DMS 273 treated with DMSO at 0.1 percent for 48 hours (cell line): ENCODE measurements around the gene RETREG3.
"Not testable (repeated sequence)": the region's sequence is repeated elsewhere in the genome, so short reads cannot be mapped to it uniquely, and the experiment has no call there.

Source experiments
- DNase-seq: peaks from one replicate; lab custom pipeline; 2025; lab: John Stamatoyannopoulos, UW

The RETREG3 gene

DNA sequence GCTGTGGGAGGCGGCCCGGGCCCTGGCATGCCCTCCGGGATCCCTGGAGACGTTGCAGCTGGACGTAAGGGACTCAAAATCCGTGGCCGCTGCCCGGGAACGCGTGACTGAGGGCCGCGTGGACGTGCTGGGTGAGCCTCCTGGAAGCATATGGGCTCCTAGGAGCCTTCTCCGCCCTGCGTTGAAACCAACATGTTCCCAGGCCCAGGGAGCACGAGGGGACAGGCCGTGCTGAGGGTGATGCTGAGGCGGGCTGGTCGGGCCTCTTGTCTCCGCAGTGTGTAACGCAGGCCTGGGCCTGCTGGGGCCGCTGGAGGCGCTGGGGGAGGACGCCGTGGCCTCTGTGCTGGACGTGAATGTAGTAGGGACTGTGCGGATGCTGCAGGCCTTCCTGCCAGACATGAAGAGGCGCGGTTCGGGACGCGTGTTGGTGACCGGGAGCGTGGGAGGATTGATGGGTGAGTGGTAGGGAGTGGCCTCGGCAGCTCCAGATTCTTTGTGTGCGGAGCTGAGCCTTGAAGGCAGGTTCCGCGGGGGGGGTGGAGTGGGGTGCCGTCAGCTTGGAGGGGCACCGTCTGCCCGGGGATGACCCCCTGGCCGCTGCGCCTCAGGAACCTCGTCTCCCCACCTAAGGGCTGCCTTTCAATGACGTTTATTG is 55.9 kb downstream of the RETREG3 start:
- DNase-seq = no peak

DNA sequence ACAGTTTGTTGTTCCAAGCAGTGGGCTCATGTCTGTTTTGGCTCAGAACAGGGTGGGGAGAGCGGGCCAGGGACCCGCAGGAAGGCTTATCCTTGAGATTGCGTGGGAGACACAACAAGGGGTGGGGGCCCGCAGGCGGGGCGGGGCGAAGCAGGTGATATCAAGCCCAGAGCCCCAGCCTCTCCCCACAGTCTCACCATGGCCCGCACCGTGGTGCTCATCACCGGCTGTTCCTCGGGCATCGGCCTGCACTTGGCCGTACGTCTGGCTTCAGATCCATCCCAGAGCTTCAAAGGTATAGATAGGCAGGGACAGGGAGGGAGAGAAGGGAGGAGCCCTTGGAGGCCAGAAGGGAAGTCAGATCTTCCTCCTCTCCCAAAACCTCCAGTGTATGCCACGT is 56.4 kb downstream of the RETREG3 start, which contains the start of gene HSD17B1:
Gene HSD17B1 (plus strand): TSS at position 188 of the 400 bp plus-strand sequence. CDS start 11 bp downstream, at position 199.
- DNase-seq = not testable (repeated sequence)

DNA sequence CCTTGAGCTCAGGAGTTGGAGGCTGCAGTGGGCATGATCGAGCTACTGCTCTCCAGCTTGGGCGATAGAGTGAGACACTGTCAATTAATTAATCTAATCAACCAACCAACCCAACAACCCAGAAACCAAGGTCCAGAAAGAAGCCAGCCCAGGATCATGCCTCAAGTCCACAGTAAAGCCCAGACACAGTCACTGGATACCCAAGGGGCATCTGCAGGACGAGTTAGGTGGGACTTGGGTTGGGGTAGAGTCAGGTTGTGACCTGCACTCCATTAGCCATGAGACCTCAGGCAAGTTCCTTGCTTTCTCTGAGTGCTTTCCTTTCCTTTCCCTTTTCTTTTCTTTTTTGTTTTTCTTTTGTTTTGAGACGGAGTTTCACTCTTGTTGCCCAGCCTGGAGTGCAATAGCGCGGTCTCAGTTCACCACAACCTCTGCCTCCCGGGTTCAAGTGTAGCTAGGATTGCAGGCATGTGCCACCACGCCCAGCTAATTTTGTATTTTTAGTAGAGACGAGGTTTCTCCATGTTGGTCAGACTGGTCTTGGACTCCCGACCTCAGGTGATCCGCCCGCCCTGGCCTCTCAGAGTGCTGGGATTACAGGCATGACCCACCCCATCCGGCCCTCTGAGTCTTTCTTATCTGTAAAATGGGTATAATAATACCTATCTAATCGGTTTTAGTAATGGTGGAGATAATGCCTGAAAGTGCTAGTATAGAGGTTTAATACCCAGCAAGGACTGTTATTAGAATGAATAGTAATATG is 60.0 kb downstream of the RETREG3 start:
- no peak for DNase-seq

DNA sequence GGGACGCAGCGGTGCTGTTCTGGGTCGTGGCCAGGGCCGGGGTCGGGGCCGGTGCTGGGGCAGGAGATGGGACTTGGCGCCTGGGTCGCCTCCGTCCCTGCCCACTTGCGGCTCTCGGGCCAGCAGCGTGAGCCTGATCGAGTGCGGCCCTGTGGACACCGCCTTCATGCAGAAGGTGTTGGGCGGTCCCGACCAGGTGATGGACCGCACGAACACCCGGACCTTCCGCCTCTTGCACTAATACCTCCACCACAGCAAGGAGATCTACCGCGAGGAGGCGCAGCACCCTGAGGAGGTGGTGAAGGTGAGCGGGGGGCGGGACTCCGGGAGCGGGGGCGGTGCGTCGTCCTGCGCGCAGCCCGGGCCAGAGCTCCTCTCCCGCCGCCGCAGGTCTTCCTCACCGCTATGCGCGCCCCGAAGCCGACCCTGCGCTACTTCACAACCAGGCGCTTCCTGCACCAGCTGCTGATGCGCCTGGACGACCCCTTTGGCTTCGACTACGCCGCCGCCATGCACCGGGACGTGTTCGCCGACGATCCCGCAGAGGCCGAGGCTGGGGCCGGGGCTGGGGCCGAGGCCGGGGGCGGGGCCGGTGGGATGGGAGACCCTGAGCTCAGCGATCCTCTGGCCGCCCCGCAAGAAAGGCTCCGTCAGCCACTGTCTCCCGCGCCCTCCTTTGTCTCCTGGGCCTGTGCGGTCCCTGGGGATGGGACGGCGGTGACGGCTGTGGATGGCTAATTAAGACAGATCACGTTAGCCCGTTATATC is 60.9 kb downstream of the RETREG3 start:
- peak; percentile 25 for DNase-seq

DNA sequence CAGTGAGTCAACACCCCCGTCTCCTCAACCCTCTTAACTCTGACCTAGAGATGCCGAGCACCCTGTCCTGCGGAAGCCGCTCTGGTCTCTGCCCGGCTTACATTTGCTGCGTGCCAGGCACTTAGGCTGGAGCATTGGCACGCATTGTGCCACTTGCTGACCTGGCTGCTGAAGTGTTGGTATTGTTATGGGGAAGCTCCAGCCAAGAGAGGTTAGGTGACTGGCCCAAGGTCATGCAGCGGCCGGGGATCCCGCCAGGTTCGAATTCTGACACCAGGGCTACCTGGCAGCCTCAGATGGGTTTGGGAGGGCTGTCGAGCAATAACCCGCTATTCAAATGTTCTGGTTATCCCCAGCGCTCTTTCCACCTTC is 61.5 kb downstream of the RETREG3 start:
- DNase-seq = no peak

DNA sequence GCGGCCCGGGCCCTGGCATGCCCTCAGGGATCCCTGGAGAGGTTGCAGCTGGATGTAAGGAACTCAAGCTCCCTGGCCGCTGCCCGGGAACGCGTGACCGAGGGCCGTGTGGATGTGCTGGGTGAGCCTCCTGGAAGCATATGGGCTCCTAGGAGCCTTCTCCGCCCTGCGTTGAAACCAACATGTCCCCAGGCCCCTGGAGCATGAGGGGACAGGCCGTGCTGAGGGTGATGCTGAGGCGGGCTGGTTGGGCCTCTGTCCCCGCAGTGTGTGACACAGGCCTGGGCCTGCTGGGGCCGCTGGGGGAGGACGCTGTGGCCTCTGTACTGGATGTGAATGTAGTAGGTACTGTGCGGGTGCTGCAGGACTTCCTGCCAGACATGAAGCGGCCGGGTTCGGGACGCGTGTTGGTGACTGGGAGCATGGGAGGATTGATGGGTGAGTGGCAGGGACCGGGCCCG is 62.1 kb downstream of the RETREG3 start:
- DNase-seq = no peak

DNA sequence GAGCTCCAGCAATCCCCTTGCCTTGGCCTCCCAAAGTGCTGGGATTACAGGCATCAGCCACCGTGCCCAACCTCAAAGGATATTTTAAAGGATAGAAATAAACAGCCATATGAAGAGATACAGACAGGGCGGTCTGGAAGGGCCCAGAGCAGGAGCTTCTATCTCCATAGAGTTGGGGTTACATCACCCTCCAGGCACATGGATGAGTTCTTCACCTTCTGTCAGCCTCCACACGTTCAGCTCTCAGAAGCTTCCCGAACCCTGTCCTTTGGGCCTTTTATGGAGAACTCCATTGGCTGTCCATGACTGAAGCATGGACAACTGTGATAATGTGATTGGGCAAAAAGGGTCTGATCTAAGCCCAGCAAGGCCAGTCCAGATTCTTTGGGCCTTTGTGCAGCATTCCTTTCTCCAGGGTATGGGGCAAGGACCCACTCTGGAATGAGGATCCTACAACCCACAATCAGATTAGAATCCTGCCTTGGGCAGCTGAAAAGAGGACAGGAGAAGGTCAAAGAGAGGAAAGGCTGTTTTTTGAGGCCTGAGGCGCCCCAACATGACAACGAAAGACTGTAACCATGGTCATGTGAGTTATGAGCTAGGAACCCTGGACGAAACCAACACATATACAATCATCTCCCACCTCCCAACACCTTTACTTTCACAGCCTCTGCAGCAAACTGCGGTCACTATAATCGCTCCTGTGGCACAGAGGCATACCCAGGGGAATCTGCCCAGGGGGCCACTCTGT is 63.2 kb downstream of the RETREG3 start:
- DNase-seq = not testable (repeated sequence)

DNA sequence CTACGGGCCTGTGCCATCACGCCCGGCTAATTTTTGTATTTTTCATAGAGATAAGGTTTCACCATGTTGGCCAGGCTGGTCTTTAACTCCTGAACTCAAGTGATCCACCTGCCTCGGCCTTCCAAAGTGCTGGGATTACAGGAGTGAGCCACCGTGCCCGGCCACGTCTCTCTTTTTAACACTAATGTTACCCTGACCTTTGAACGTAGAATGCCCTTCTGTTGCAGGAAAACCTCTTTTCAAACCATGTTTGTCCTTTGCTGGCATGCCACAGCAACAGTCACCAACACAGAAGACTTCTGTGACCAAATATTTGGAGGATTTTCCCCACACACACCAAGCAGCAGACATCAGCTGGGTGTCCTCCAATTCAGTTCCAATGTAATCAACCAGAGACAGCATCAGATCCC is 64.3 kb downstream of the RETREG3 start:
- DNase-seq = no peak

DNA sequence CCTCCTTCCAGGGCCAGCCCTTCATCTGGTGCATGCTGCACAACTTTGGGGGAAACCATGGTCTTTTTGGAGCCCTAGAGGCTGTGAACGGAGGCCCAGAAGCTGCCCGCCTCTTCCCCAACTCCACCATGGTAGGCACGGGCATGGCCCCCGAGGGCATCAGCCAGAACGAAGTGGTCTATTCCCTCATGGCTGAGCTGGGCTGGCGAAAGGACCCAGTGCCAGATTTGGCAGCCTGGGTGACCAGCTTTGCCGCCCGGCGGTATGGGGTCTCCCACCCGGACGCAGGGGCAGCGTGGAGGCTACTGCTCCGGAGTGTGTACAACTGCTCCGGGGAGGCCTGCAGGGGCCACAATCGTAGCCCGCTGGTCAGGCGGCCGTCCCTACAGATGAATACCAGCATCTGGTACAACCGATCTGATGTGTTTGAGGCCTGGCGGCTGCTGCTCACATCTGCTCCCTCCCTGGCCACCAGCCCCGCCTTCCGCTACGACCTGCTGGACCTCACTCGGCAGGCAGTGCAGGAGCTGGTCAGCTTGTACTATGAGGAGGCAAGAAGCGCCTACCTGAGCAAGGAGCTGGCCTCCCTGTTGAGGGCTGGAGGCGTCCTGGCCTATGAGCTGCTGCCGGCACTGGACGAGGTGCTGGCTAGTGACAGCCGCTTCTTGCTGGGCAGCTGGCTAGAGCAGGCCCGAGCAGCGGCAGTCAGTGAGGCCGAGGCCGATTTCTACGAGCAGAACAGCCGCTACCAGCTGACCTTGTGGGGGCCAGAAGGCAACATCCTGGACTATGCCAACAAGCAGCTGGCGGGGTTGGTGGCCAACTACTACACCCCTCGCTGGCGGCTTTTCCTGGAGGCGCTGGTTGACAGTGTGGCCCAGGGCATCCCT is 65.7 kb downstream of the RETREG3 start:
- DNase-seq = no peak

DNA sequence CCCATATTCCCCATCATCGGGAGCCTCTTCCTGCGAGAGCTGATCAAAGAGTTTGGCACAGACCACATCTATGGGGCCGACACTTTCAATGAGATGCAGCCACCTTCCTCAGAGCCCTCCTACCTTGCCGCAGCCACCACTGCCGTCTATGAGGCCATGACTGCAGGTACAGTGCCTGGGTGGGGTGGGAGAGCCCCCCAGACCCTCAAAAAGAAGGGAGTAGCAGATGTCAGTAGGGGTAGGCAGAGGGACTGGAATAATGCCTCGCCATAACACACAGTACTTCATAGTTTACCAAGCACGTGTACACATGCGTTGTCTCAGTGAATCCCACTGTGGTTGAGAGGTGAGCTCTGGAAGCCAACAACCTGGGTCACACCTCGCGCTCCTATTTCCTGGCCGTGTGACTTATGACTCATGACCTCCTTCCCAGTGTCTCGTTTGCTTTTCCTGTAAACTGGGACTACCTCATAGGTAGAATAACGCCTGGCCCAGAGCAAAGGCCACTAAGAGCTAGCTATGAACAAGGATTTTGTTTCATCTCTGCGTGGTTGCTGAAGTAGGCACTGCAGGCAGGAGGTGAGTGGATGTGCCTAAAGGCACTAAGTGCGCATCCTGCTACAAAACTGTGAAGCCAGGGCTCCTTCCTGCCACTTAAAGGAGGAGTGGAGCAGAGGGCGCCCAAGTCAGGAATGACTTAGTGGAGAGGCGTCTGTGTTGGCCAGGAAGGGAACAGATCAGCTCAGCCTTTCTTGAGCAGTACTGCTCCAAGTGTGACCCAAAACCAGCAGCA is 67.9 kb downstream of the RETREG3 start:
- DNase-seq = no peak

DNA sequence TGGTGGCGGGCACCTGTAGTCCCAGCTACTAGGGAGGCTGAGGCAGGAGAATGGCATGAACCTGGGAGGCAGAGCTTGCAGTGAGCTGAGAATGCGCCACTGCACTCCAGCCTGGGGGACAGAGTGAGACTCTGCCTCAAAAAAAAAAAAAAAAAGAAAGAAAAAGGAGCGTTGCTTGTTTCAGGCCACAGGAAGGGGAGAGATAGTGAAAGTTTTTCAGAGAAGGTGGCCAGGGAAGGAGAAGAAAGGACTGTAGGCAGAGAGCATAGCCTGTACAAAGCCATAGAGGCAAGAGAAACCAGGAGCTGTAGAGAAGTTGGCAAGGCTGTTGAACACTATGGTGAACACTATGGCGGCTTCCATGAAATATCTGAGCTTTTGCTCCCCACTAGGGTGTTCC is 68.6 kb downstream of the RETREG3 start:
- DNase-seq = not testable (repeated sequence)

DNA sequence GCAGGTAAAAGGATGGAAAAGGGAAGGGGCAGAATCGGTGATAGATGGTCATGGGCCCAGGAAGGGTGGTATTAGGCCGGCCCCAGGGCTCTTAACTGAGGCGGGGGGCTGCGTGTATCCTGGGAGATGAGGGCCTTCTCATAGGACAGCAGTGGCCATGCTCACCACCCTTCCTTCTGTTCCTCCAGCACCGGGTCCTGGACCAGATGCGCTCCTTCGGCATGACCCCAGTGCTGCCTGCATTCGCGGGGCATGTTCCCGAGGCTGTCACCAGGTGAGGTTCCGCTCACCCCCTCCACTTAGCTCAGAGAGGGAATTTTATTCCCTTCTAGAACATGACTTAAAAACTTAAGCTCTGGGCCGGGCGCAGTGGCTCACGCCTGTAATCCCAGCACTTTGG is 70.7 kb downstream of the RETREG3 start:
- no peak for DNase-seq

DNA sequence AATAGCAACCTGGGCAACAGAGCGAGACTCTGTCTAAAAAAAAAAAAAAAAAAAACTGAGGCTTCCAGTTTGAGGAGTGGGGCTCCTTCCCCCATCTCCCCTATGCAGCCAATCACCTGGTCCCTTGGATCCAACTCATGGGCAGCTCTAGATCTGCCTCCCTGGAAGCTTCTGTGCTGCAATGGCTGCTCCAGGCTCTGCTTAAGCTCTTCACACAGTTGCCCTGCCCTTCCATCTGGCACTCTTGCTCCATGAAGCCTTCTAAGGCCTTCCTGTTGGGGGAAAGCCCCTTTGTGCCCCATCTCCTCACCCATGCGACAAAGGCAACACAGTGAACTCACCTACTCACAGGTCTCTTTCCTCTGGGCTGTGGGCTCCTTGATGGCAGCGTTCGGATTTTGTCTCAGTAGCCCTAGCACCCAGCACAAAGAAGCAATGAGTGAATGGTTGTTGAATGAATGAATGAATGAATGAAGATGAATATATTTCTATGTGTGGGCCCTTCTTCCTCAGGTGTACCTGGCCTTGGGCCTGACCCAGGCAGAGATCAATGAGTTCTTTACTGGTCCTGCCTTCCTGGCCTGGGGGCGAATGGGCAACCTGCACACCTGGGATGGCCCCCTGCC is 71.2 kb downstream of the RETREG3 start:
- no peak for DNase-seq

DNA sequence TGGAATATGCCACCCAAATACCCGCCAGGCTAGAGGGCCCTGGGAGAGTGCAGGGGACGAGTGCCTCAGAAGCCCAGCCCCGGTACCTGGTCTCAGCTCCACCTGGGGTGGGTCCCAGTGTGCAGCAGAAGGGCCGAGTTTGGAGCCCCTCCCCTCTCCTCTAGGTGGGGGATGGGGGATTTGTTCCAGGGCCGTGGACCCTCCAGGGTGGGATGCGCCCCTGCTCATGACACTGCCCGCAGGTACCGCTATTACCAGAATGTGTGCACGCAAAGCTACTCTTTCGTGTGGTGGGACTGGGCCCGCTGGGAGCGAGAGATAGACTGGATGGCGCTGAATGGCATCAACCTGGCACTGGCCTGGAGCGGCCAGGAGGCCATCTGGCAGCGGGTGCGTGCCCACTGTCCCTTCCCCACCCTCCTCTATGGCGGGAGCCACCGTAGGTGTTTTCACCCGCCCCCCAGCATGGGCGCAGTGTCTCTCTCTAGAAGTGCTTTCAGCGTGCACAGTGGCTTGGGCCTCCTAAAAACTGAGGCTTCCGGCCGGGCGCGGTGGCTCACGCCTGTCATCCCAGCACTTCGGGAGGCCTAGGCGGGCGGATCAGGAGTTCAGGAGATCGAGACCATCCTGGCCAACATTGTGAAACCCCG is 71.9 kb downstream of the RETREG3 start:
- DNase-seq = no peak

DNA sequence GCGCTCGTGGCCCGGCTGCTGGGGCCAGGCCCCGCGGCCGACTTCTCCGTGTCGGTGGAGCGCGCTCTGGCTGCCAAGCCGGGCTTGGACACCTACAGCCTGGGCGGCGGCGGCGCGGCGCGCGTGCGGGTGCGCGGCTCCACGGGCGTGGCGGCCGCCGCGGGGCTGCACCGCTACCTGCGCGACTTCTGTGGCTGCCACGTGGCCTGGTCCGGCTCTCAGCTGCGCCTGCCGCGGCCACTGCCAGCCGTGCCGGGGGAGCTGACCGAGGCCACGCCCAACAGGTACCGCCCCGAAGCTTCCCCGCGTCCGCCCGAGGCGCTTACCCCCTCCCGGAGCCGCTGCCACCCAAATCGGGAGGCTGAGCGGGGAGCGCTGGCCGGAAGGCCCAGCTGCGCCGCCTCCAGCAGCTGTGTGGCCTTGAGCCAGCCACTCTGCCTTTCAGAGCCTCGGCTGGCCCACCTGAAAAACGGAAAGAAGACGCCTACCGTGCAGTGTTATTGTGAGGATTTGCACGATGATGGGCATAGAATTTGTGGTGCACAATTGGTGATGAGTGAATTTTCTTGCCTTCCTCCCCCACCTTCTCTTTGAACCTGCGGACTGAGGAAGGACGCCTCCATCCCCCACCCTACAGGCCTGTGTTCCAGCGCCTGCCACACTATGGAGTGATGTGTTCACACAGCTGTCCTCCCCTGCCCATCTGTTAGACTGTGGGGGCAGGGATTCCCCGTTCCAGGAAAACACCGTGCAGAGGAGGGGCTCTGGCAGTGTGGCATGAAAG is 72.6 kb downstream of the RETREG3 start:
- peak; percentile 57 for DNase-seq

DNA sequence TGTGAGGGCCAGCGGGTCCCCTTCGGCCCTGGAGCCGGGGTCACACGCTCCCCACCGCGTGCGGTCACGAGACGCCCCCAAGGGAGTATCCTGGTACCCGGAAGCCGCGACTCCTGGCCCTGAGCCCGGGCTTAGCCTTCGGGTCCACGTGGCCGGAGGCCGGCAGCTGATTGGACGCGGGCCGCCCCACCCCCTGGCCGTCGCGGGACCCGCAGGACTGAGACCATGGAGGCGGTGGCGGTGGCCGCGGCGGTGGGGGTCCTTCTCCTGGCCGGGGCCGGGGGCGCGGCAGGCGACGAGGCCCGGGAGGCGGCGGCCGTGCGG is 73.2 kb downstream of the RETREG3 start, which contains the start of gene NAGLU:
Gene NAGLU (plus strand): TSS at position 194 of the 324 bp plus-strand sequence. CDS start 32 bp downstream, at position 226.
- DNase-seq = peak; percentile 24

DNA sequence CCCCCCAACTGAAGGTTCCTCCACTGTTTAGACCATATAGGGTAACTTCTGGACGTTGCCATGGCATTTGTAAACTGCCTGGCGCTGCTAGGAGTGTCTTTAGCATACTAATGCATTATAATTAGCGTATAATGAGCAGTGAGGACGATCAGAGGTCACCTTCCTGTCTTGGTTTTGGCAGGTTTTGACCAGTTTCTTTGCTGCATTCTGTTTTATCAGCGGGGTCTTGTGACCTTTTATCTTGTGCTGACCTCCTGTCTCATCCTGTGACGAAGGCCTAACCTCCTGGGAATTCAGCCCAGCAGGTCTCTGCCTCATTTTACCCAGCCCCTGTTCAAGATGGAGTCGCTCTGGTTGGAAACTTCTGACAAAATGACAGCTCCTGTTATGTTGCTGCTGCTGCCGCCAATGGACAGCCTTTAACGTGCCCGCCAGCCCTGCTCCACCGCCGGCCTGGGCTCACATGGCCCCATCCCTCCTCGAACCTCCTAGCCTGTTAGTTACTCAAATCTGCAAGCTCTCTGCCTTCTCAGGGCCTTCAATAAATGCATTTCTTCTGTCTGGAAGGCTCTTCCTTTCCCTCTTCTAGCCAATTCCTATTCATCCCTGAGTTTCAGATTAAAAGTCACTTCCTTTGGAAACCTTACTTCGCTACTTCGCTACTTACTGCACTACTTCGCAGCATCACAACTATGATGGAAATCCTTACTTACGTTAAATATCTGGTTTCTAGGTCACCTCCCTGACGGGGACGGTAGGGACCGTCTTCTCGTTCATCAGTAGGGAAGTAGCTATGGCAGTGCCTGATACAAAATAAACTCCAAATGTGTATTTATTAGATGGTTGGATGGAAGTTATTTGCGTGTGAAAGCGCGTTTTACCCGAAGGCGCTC is 73.8 kb downstream of the RETREG3 start:
- DNase-seq = no peak
